DND-41 (cell line): ENCODE results near the gene SPPL3.

ENCODE experiments used
- ATAC-seq: fragments of 200-7000 bp; cut with Tn5 transposase; 3 replicates; pipeline ENCODE4 v1.9.1; 2021; ENCODE audit warnings: low read depth; ENCODE audit not compliant: insufficient read depth
- DNase-seq: peaks from one replicate; pipeline ENCODE4 v3.0.0-alpha.2; 2020
- H2AFZ ChIP-seq: 2 replicates; pipeline ENCODE4 v1.6.0; 2012; ENCODE audit warnings: low read depth, low read length
- H3K27ac ChIP-seq: 2 replicates; pipeline ENCODE4 v1.5.1; 2012; ENCODE audit warnings: low read length, inconsistent platforms
- H3K27me3 ChIP-seq: fragments of 200-600 bp; sonication (generic); 2 replicates; pipeline ENCODE4 v1.6.0; 2012; ENCODE audit warnings: low read length, mild to moderate bottlenecking, inconsistent platforms; ENCODE audit not compliant: insufficient read depth, poor library complexity
- H3K36me3 ChIP-seq: 2 replicates; pipeline ENCODE4 v1.5.1; 2012; ENCODE audit warnings: low read length, inconsistent platforms; ENCODE audit not compliant: insufficient read depth
- H3K4me1 ChIP-seq: 2 replicates; pipeline ENCODE4 v1.5.1; 2012; ENCODE audit warnings: mild to moderate bottlenecking, low read length; ENCODE audit not compliant: insufficient read depth
- H3K4me2 ChIP-seq: 2 replicates; pipeline ENCODE4 v1.6.0; 2012; ENCODE audit warnings: mild to moderate bottlenecking, moderate library complexity, low read length, inconsistent platforms; ENCODE audit not compliant: insufficient read depth
- H3K4me3 ChIP-seq, 2 experiments: fragments of 200-600 bp in 1 of 2; shearing (Covaris generic) in 1 of 2; 2 replicates each; pipeline ENCODE4 v1.5.1; 2012 to 2016; ENCODE audit warnings: inconsistent platforms in 2 of 2, low read length in 2 of 2, mild to moderate bottlenecking in 2 of 2, low read depth in 1 of 2, moderate library complexity in 1 of 2
- H3K79me2 ChIP-seq: 2 replicates; pipeline ENCODE4 v1.6.0; 2012; ENCODE audit warnings: low read length, inconsistent platforms; ENCODE audit not compliant: insufficient read depth
- H3K9ac ChIP-seq: 2 replicates; pipeline ENCODE4 v1.6.0; 2012; ENCODE audit warnings: low read depth, mild to moderate bottlenecking, inconsistent platforms, low read length, moderate library complexity
- H3K9me3 ChIP-seq: 2 replicates; pipeline ENCODE4 v1.5.1; 2012; ENCODE audit warnings: low read length, moderate library complexity, mild to moderate bottlenecking, inconsistent platforms; ENCODE audit not compliant: insufficient read depth, severe bottlenecking
- H4K20me1 ChIP-seq: 2 replicates; pipeline ENCODE4 v1.6.0; 2012; ENCODE audit warnings: low read length; ENCODE audit not compliant: insufficient read depth
- CTCF ChIP-seq: IDR thresholded peaks from 2 replicates; pipeline ENCODE4 v1.5.1; 2012; ENCODE audit warnings: borderline replicate concordance, low read length, moderate library complexity, mild to moderate bottlenecking; ENCODE audit not compliant: poor library complexity, severe bottlenecking; ENCODE audit errors: extremely low read depth
- EZH2 ChIP-seq: IDR thresholded peaks from 3 replicates; pipeline ENCODE4 v1.6.1; 2012; ENCODE audit warnings: borderline replicate concordance, low read depth, mild to moderate bottlenecking, moderate library complexity, low read length, inconsistent platforms; ENCODE audit not compliant: severe bottlenecking

Gene SPPL3

GRCh38 chr12:120757949-120758348 is 146.2 kb downstream of the SPPL3 start:
- peaks cover 28% of the 10 kb centered on the region for H3K36me3 ChIP-seq
- no peak overlapping the region for H2AFZ ChIP-seq
- no peak overlapping the region for H3K4me3 ChIP-seq
- TF ChIP-seq EZH2 (no peak), CTCF (no peak)
- H3K4me2 ChIP-seq: no peak overlapping the region
- no peaks in the 10 kb centered on the region for H3K27me3 ChIP-seq
- H3K4me1 ChIP-seq: no peaks in the 10 kb centered on the region
- H3K9ac ChIP-seq: no peak overlapping the region
- H3K9me3 ChIP-seq: peaks cover 4% of the 10 kb centered on the region
- DNase-seq (no peak), ATAC-seq (no peak)
- H4K20me1 ChIP-seq: no peaks in the 10 kb centered on the region
- H3K79me2 ChIP-seq: no peaks in the 10 kb centered on the region
- no peak overlapping the region for H3K27ac ChIP-seq

- DNase-seq (no peak), ATAC-seq (no peak; the same call in 2 of the 3 replicates)
- TF ChIP-seq CTCF: no peak
- no peak for TF ChIP-seq EZH2
These were observed 146.9 kb downstream of the SPPL3 start for GRCh38 chr12:120757226-120757742.

GRCh38 chr12:120755269-120755668 is 148.9 kb downstream of the SPPL3 start:
- H3K4me1 ChIP-seq: no peaks in the 10 kb centered on the region
- no peak overlapping the region for H3K27ac ChIP-seq
- no peaks in the 10 kb centered on the region for H3K27me3 ChIP-seq
- no peak overlapping the region for H3K4me2 ChIP-seq
- H3K9me3 ChIP-seq: peaks cover 4% of the 10 kb centered on the region
- H2AFZ ChIP-seq: no peak overlapping the region
- ATAC-seq: no peak
- H3K9ac ChIP-seq: no peak overlapping the region
- TF ChIP-seq EZH2 (no peak), CTCF (no peak)
- DNase-seq: no peak
- no peaks in the 10 kb centered on the region for H3K79me2 ChIP-seq
- no peak overlapping the region for H3K4me3 ChIP-seq
- no peaks in the 10 kb centered on the region for H4K20me1 ChIP-seq
- H3K36me3 ChIP-seq: 0 out of 2 replicates have a peak, but pooled peaks cover 6% of the 10 kb centered on the region

More at GRCh38 chr12:120757226-120757742, 146.9 kb downstream of the SPPL3 start:
- no peak overlapping the region for H3K4me2 ChIP-seq
- no peak overlapping the region for H3K27ac ChIP-seq
- no peak overlapping the region for H3K4me3 ChIP-seq
- H4K20me1 ChIP-seq: no peaks in the 10 kb centered on the region
- no peaks in the 10 kb centered on the region for H3K27me3 ChIP-seq
- peaks cover 4% of the 10 kb centered on the region for H3K9me3 ChIP-seq
- no peaks in the 10 kb centered on the region for H3K79me2 ChIP-seq
- no peaks in the 10 kb centered on the region for H3K4me1 ChIP-seq
- peaks cover 25% of the 10 kb centered on the region for H3K36me3 ChIP-seq
- no peak overlapping the region for H3K9ac ChIP-seq
- no peak overlapping the region for H2AFZ ChIP-seq
